HCT116 (cell line): ENCODE data around the gene BACE1-AS. TPM values are rescaled to one million over a fixed set of nuclear protein-coding genes. Genes with fewer than 3 reads are reported as not detected.

Experiments used
- ATAC-seq: fragments of 200-7000 bp; cut with Tn5 transposase; 2 replicates; pipeline ENCODE4 v1.9.1; 2020; ENCODE audit warnings: mild to moderate bottlenecking, moderate library complexity
- BruUV-seq: library from RNA; stranded (reverse); fragments of 400-500 nt; replicated peaks from 2 replicates; lab custom pipeline; 2021; lab: Mats Ljungman, UMichigan
- CTCF ChIA-PET: fragments of 300-600 bp; sonication (Branson Sonifier 250); formaldehyde crosslinking; loops from one replicate; lab custom pipeline; 2021; ENCODE audit warnings: antibody characterized with exemption; lab: Charles Lee
- POLR2A ChIA-PET: fragments of 300-600, 350-600 bp; sonication (Branson Sonifier 250); formaldehyde crosslinking; loops from one replicate; lab custom pipeline; 2021; ENCODE audit warnings: antibody characterized with exemption; lab: Charles Lee
- RAD21 ChIA-PET, 2 experiments: fragments of 300-600 bp; sonication (Branson Sonifier 250); formaldehyde crosslinking; loops; one replicate each; lab custom pipeline; 2023; ENCODE audit warnings: low total read pairs in 2 of 2; ENCODE audit not compliant: uncharacterized antibody in 2 of 2, unreplicated experiment in 2 of 2, low non-redundant PET in 1 of 2; lab: Charles Lee
- DNase-seq: peaks from one replicate; pipeline ENCODE4 v3.0.0-alpha.2; 2010; ENCODE audit warnings: low read depth, low spot score
- H2AFZ ChIP-seq: fragments of 200-600 bp; shearing (Covaris generic), sonication (generic); 2 replicates; pipeline ENCODE4 v1.6.1; 2017; ENCODE audit warnings: low read depth, mixed run types, mixed read lengths, antibody characterized with exemption, low read length; ENCODE audit not compliant: poor library complexity, severe bottlenecking
- H3K27ac ChIP-seq: 2 replicates; pipeline ENCODE4 v1.5.1; 2012; ENCODE audit warnings: low read depth, low read length
- H3K27me3 ChIP-seq: fragments of 200-600 bp; sonication (generic); 2 replicates; pipeline ENCODE4 v1.6.1; 2016; ENCODE audit warnings: mixed run types, low read length, mixed read lengths; ENCODE audit not compliant: insufficient read depth
- H3K36me3 ChIP-seq, 2 experiments: fragments of 200-500 bp in 1 of 2; fragments of 200-600 bp in 1 of 2; sonication (Bioruptor generic) in 1 of 2; sonication (generic) in 1 of 2; 2 replicates each; pipeline versions ENCODE4 v1.5.1 to v1.6.1; 2014 to 2016; ENCODE audit warnings: low read length in 2 of 2, inconsistent platforms in 1 of 2, mixed read lengths in 1 of 2, mixed run types in 1 of 2; ENCODE audit not compliant: insufficient read depth in 2 of 2, control insufficient read depth in 1 of 2
- H3K4me1 ChIP-seq, 2 experiments: fragments of 200-600 bp in 1 of 2; sonication (generic) in 1 of 2; 2 replicates each; pipeline versions ENCODE4 v1.5.1 to v1.6.1; 2012 to 2017; ENCODE audit warnings: low read length in 2 of 2, inconsistent platforms in 1 of 2, mild to moderate bottlenecking in 1 of 2, mixed read lengths in 1 of 2, mixed run types in 1 of 2, moderate library complexity in 1 of 2; ENCODE audit not compliant: insufficient read depth in 2 of 2, control insufficient read depth in 1 of 2
- H3K4me2 ChIP-seq: fragments of 200-600 bp; sonication (generic); 2 replicates; pipeline ENCODE4 v1.6.1; 2017; ENCODE audit warnings: mixed run types, low read length, mixed read lengths
- H3K4me3 ChIP-seq, 2 experiments: fragments of 200-600 bp in 1 of 2; sonication (generic) in 1 of 2; replicated peaks in 1 of 2; 2 replicates each; pipeline ENCODE4 v1.5.1; 2011 to 2016; ENCODE audit warnings: low read length in 2 of 2, control low read depth in 1 of 2, low read depth in 1 of 2, mild to moderate bottlenecking in 1 of 2, mixed read lengths in 1 of 2, mixed run types in 1 of 2
- H3K79me2 ChIP-seq: fragments of 200-600 bp; sonication (generic); 2 replicates; pipeline ENCODE4 v1.6.1; 2017; ENCODE audit warnings: mild to moderate bottlenecking, mixed run types, low read length, moderate library complexity, mixed read lengths; ENCODE audit not compliant: insufficient read depth
- H3K9ac ChIP-seq: fragments of 200-600 bp; sonication (generic); 2 replicates; pipeline ENCODE4 v1.6.1; 2016; ENCODE audit warnings: low read length, mixed read lengths
- H3K9me2 ChIP-seq: fragments of 200-600 bp; sonication (generic), shearing (Covaris generic); 2 replicates; pipeline ENCODE4 v1.6.1; 2017; ENCODE audit warnings: mixed run types, mild to moderate bottlenecking, moderate library complexity; ENCODE audit not compliant: insufficient read depth
- H3K9me3 ChIP-seq, 2 experiments: fragments of 200-500 bp in 1 of 2; fragments of 200-600 bp in 1 of 2; sonication (Bioruptor generic) in 1 of 2; sonication (generic) in 1 of 2; 2 replicates each; pipeline ENCODE4 v1.6.1; 2014 to 2017; ENCODE audit warnings: low read length in 2 of 2, mixed read lengths in 2 of 2, inconsistent platforms in 1 of 2, low read depth in 1 of 2, mild to moderate bottlenecking in 1 of 2, mixed run types in 1 of 2, moderate library complexity in 1 of 2; ENCODE audit not compliant: control insufficient read depth in 1 of 2, insufficient read depth in 1 of 2
- H4K20me1 ChIP-seq: fragments of 200-600 bp; sonication (generic), shearing (Covaris generic); 2 replicates; pipeline ENCODE4 v1.6.1; 2017; ENCODE audit warnings: mixed run types, mild to moderate bottlenecking, moderate library complexity; ENCODE audit not compliant: insufficient read depth
- ATF3 ChIP-seq: IDR thresholded peaks from 2 replicates; pipeline ENCODE4 v1.6.1; 2012
- CBX3 ChIP-seq: IDR thresholded peaks from 2 replicates; pipeline ENCODE4 v1.6.1; 2012; ENCODE audit warnings: low read depth
- CEBPB ChIP-seq: IDR thresholded peaks from 2 replicates; pipeline ENCODE4 v1.6.1; 2012; ENCODE audit warnings: low read depth
- CTCF ChIP-seq, 3 experiments: fragments of 200-600 bp in 1 of 3; sonication (generic) in 1 of 3; IDR thresholded peaks in 2 of 3; conservative IDR thresholded peaks in 1 of 3; 2 replicates each; pipeline ENCODE4 v1.5.1; 2012 to 2017; ENCODE audit warnings: low read depth in 2 of 3, low read length in 2 of 3, antibody characterized with exemption in 1 of 3, borderline replicate concordance in 1 of 3, control low read depth in 1 of 3, mild to moderate bottlenecking in 1 of 3, mixed read lengths in 1 of 3, mixed run types in 1 of 3, moderate library complexity in 1 of 3; ENCODE audit not compliant: insufficient read depth in 1 of 3
- EGR1 ChIP-seq: IDR thresholded peaks from 2 replicates; pipeline ENCODE4 v1.6.1; 2012; ENCODE audit warnings: low read depth
- EZH2 ChIP-seq: fragments of 200-600 bp; sonication (generic); IDR thresholded peaks from 2 replicates; pipeline ENCODE4 v1.6.1; 2017; ENCODE audit warnings: antibody characterized with exemption, mixed run types
- EZH2phosphoT487 ChIP-seq: fragments of 200-600 bp; IDR thresholded peaks from 2 replicates; pipeline ENCODE4 v1.6.1; 2018; ENCODE audit warnings: antibody characterized with exemption, borderline replicate concordance
- FOSL1 ChIP-seq: IDR thresholded peaks from 2 replicates; pipeline ENCODE4 v1.6.1; 2012; ENCODE audit warnings: low read depth
- JUND ChIP-seq: IDR thresholded peaks from 2 replicates; pipeline ENCODE4 v1.6.1; 2012
- POLR2AphosphoS5 ChIP-seq: IDR thresholded peaks from 2 replicates; pipeline ENCODE4 v1.6.1; 2011; ENCODE audit warnings: mild to moderate bottlenecking, low read depth, low read length, moderate library complexity
- RAD21 ChIP-seq: IDR thresholded peaks from 2 replicates; pipeline ENCODE4 v1.6.1; 2012; ENCODE audit warnings: low read depth, mild to moderate bottlenecking
- SIN3A ChIP-seq: IDR thresholded peaks from 2 replicates; pipeline ENCODE4 v1.6.1; 2012; ENCODE audit warnings: low read depth
- SP1 ChIP-seq: IDR thresholded peaks from 2 replicates; pipeline ENCODE4 v1.6.1; 2012; ENCODE audit warnings: low read depth
- SRF ChIP-seq: IDR thresholded peaks from 2 replicates; pipeline ENCODE4 v1.6.1; 2012; ENCODE audit warnings: low read depth
- TCF7L2 ChIP-seq: IDR thresholded peaks from 2 replicates; pipeline ENCODE4 v1.7.0; 2011; ENCODE audit warnings: borderline replicate concordance, inconsistent platforms; ENCODE audit not compliant: insufficient read depth, insufficient read length; ENCODE audit errors: extremely low read depth
- YY1 ChIP-seq: IDR thresholded peaks from 2 replicates; pipeline ENCODE4 v1.6.1; 2011; ENCODE audit warnings: low read length, low read depth, moderate library complexity, mild to moderate bottlenecking; ENCODE audit not compliant: insufficient replicate concordance; ENCODE audit errors: extremely low read depth
- ZFX ChIP-seq: fragments of 450-650 bp; IDR thresholded peaks from 2 replicates; pipeline ENCODE4 v1.6.1; 2017
- ZNF274 ChIP-seq: fragments of 200-500 bp; sonication (Bioruptor generic); IDR thresholded peaks from 2 replicates; pipeline ENCODE4 v1.6.1; 2014; ENCODE audit warnings: mild to moderate bottlenecking, low read depth, low read length, inconsistent platforms
- intact Hi-C: fragments of 100-400 bp; cut with micrococcal nuclease; formaldehyde crosslinking; loops from 2 replicates; pipeline ENCODE4 v1.10.0; 2022
- total RNA-seq: library from RNA; stranded (reverse); gene quantifications from one replicate; pipeline ENCODE4 v1.2.1, GENCODE V29; 2021; ENCODE audit not compliant: unreplicated experiment

BACE1-AS gene
- total RNA-seq, 1 experiment from 2014 or later: 10.2 TPM

- no peak for DNase-seq
- Histone ChIP-seq H3K79me2 (no peaks in the 10 kb centered on the region), H4K20me1 (no peaks in the 10 kb centered on the region), H3K9me2 (no peaks in the 10 kb centered on the region), H3K4me2 (no peak overlapping the region), H3K4me1 (peaks cover 2 to 15% of the 10 kb centered on the region in 2 experiments; a peak in 3 of 4 replicates), H3K9ac (no peak overlapping the region), H3K9me3 (no peaks in the 10 kb centered on the region), H3K36me3 (peaks cover 0 to 2% of the 10 kb centered on the region in 2 experiments; a peak in 1 of 4 replicates), H2AFZ (no peak overlapping the region), H3K27me3 (no peaks in the 10 kb centered on the region), H3K27ac (no peak overlapping the region), H3K4me3 (no peak overlapping the region)
- POLR2A ChIA-PET: no interaction called here
- no peak for ATAC-seq
- CTCF ChIA-PET: no interaction called here
- TF ChIP-seq EZH2 (no peak), ZFX (no peak), YY1 (no peak), TCF7L2 (no peak), ATF3 (no peak), CEBPB (no peak), SRF (no peak), SIN3A (no peak), POLR2AphosphoS5 (no peak), JUND (no peak), SP1 (no peak), EGR1 (no peak), FOSL1 (no peak), EZH2phosphoT487 (no peak), CTCF (IDR thresholded peaks at IDR 0.05 in 2 of 3, conservative IDR thresholded peaks at IDR 0.05 in 1 of 3; ENCODE audit: borderline replicate concordance in 1 of 3, insufficient read depth in 1 of 3, low read depth in 2 of 3, low read length in 2 of 3) (no peak), RAD21 (no peak), CBX3 (no peak), ZNF274 (no peak)
- RAD21 ChIA-PET: no interaction called here
- no TSS peak for BruUV-seq
- intact Hi-C loops: no loop called here
These were observed 4.4 kb downstream of the BACE1-AS start for GRCh38 chr11:117295438-117296137.
